NCI-H1436 (cell line): ENCODE measurements around the gene PHYH.
"Not testable (repeated sequence)": the region's sequence is repeated elsewhere in the genome, so short reads cannot be mapped to it uniquely, and the experiment has no call there.

Experiments used
- DNase-seq: peaks from one replicate; lab custom pipeline; 2025; lab: John Stamatoyannopoulos, UW

PHYH gene

GRCh38 chr10:13299437-13300287 lies at the start of gene PHYH:
PHYH (minus strand) TSS chr10:13300064; CDS start chr10:13300042, 22 bp downstream.
- peak; percentile 69 for DNase-seq

- peak; percentile 79 for DNase-seq
These were observed 48.6 kb upstream of the PHYH start, which contains the start of gene SEPHS1 for GRCh38 chr10:13348216-13349017. SEPHS1 (minus strand) TSS chr10:13348293; CDS start chr10:13344950, 3,343 bp downstream.

GRCh38 chr10:13347500-13348156 lies 47.8 kb upstream of the PHYH start:
- DNase-seq: peak; percentile 74

GRCh38 chr10:13347043-13347499 lies 47.2 kb upstream of the PHYH start:
- no peak for DNase-seq

- DNase-seq: no peak
These were observed 46.6 kb upstream of the PHYH start for GRCh38 chr10:13346283-13347042.

- no peak for DNase-seq
These were observed 40.9 kb upstream of the PHYH start for GRCh38 chr10:13340626-13341376.

- DNase-seq: no peak
These were observed 40.2 kb upstream of the PHYH start for GRCh38 chr10:13340068-13340467.

GRCh38 chr10:13338390-13339110 lies 38.7 kb upstream of the PHYH start:
- DNase-seq: no peak

GRCh38 chr10:13337827-13338196 lies 37.9 kb upstream of the PHYH start:
- no peak for DNase-seq

GRCh38 chr10:13337128-13337826 lies 37.4 kb upstream of the PHYH start:
- no peak for DNase-seq

- DNase-seq: no peak
These were observed 36.0 kb upstream of the PHYH start for GRCh38 chr10:13335881-13336280.

- no peak for DNase-seq
These were observed 34.7 kb upstream of the PHYH start for GRCh38 chr10:13334556-13334955.

GRCh38 chr10:13331646-13332045 lies 31.8 kb upstream of the PHYH start:
- no peak for DNase-seq

- not testable (repeated sequence) for DNase-seq
These were observed 31.1 kb upstream of the PHYH start for GRCh38 chr10:13330980-13331379.

GRCh38 chr10:13329565-13329964 lies 29.7 kb upstream of the PHYH start:
- DNase-seq: no peak

GRCh38 chr10:13328613-13329012 lies 28.7 kb upstream of the PHYH start:
- no peak for DNase-seq

- DNase-seq: no peak
These were observed 28.3 kb upstream of the PHYH start for GRCh38 chr10:13328126-13328525.

- no peak for DNase-seq
These were observed 27.7 kb upstream of the PHYH start for GRCh38 chr10:13327534-13327933.

GRCh38 chr10:13322615-13323148 lies 22.8 kb upstream of the PHYH start:
- DNase-seq: no peak
